HG03342 (cell line): ENCODE measurements around the gene ATP7B.

Source experiments
- ATAC-seq: cut with Tn5 transposase; IDR thresholded peaks from one replicate; pipeline ENCODE4 v1.9.1; 2021; ENCODE audit warnings: mild to moderate bottlenecking, moderate library complexity; ENCODE audit not compliant: unreplicated experiment

ATP7B gene

DNA sequence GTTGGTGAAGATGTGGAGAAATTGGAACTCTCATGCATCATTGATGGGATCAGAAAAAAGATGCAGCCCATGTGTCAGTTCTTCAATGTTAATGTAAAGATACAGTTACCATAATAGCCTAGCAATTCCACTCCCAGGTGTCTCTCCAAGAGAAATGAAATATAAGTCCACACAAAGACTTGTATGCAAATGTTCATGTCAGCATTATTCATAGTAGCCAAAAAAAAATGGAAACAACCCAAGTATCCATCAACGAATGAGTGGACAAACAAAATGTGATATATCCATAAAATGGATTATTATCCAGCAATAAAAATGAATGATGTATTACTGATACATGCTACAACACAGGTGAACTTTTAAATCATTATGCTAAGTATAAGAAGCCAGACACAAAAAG, 110.8 kb downstream of the ATP7B start:
- no peak for ATAC-seq

DNA sequence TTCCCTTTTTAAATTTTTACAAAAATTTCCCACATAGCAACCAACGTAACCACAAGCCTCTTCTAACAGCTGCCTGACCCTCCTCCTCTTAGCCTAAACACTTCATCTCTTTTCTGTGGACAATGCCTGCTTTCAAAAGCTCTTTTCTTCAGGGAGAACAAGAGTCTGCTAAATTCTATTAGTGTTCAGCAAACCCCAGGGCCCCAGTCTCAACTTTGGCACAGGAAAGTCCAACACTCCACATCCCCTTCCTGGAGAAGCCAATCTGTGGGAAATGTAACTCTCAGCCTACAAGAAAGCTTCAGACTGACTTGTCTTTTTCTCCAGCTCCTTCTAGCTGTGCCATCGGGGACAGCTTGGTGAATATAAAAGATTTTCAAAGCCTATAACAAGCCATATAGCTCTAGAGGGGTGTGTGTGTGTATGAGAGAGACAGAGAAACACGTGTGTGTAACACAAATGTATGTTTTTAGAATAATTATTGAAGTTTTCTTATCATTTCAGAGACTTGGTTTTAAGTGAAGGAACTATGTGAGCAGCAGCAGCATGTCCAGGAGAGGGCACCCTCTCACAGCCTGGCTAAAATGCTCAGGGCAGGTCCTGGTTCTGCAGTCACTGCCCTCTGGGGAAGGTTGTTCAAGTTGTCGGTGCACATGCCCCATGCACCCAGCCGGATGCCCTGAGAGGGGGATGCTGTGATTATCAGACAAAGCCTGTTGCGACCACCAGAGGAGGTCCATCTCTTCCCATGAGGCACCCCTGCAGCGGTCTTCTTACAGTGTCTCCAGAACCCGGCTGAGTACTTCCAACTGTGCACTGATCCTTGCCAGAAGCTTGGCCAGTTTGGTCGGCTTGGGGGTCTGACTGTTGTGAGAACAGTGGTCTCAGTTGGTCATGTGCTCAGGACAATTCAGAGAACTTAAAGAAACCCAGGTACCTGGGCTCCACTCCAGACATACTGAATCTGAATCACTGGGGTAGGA, 115.1 kb downstream of the ATP7B start:
- peak; percentile 88 for ATAC-seq

DNA sequence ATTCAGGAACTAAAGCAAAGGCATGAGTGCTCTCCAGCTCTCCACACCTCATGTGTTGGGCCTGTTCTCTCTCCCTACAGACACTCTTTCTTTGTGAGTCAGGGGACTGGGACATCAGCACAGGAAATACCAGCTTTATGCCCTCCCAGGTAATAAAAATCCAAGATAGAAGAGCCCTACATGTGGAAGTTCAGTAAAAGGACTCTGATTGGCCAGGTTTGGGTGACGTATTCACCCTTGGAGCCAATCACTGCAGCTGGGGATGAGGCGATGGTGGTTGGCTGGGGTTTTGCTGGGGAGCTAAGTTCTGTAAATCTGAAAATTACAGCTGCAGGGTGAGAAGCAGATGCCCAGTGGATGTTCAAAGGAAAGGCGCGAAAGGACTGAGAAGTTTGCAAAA, 117.0 kb downstream of the ATP7B start:
- ATAC-seq, result no peak

DNA sequence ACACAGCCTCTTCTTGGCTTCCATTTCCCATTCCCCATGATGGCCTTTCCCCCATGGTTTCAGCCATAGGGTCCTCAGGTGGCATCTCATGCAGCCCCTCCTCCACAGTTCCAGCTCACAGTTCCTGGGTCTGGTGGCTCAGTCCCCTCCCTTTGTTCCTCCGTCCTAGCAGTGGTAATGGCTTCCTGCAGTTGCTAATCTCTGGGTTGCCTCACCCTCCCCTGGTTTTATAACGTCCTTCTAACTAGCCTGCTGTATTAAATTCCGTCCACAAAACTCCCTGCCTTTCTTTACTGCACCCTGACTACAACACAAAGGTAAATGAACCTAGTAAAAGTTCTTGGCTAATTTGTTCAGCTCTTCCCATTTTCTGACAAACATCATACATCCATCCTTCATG, 118.6 kb downstream of the ATP7B start:
- no peak for ATAC-seq

DNA sequence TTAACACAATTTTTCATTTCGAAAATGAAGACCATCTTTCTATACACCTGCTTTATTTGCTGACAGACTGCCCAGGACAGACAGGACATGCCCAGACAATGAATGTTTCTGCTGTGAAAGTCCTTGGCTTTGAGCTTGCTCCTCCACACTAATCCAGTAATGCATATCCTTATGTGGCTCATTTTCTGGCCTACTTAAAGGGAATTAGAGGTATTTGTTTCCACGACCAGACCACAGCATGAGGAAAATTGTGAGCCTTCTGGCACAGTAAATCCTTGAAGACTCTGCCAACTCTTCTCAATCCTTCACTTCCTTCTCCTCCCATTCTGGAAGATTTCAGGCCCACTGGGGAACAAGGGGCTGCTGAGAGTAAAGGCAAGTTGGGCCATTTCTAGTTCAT, 123.8 kb downstream of the ATP7B start:
- ATAC-seq, result no peak

DNA sequence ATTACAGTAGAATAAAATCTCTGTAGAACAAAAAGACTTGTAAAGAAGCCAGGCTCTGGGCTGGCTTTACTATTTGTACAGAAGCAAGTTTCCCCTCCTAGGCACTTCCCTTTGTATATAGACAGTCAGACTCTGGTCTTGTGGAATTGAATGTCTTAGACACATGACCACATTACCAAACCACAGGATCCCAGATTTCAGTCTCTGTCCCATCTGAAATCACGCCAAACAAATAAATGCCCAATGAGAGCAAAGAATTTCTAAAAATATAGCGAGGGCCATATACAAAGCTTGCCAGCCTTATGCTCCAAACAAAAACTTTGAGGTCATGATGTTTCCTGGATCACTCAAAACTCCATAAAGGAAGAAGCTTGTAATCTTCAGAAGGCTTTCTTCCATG, 125.6 kb downstream of the ATP7B start:
- ATAC-seq, result no peak

DNA sequence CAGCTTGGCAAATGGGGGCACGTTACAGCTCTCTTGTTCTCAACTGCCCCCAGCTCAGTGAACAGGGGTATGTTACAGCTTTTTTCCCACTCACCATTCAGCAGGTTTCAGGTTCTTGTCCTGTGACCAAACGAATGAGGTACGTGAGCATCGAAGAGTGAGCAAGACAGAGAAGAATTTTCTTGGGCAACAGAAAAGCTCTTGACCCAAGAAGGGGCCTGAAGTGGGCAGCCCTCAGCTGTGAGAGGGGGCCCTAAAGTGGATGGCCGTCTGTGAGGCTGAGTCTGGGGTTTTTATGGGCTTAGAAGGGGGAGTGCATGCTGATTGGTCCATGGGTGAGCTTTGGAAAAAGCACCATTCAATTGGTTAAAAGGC, 128.0 kb downstream of the ATP7B start:
- no peak for ATAC-seq
